Choroid plexus epithelial cell (primary cell): ENCODE measurements around the gene MYOZ2.

ENCODE experiments used
- DNase-seq: peaks from one replicate; pipeline ENCODE4 v3.0.0-alpha.2; 2010; ENCODE audit warnings: low read depth
- H3K4me3 ChIP-seq: 2 replicates; pipeline ENCODE4 v1.5.1; 2011; ENCODE audit warnings: low read depth, mild to moderate bottlenecking, control low read depth, low read length, moderate library complexity
- TF ChIP-seq, protein P1 (sequence below): conservative IDR thresholded peaks from 2 replicates; pipeline ENCODE4 v1.5.1; 2011; ENCODE audit warnings: low read depth, mild to moderate bottlenecking, control low read depth, inconsistent platforms, low read length, moderate library complexity

The MYOZ2 gene

DNA sequence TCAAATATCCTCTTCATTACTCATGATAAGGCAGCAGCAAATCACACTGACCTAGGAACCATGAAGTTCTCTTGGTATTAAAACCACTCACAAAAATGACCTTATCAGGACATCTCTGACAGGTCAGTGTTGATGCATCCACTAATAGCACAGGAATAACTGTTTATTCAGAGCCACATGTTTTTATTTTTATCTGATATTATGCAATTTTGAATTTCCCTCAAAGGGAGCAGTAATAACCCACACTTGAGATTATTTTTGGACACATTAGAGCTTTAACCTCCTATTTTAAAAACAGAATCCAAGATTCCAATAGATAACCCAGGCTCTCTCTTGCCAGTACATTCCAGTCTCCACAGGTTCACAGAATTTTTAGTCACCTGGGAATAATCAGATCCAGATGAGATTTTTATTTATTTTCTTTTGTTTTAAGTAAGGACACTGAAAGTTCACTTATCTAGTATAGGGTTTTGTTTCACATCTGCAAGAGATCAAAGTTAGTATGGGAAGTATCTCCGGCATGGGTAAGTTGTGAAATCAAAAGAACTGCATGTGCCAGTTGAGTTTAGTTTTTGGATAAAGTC, 36.3 kb upstream of the MYOZ2 start:
- peak; percentile 79 for DNase-seq
- no peak overlapping the region for H3K4me3 ChIP-seq
- TF ChIP-seq, protein P1, sequence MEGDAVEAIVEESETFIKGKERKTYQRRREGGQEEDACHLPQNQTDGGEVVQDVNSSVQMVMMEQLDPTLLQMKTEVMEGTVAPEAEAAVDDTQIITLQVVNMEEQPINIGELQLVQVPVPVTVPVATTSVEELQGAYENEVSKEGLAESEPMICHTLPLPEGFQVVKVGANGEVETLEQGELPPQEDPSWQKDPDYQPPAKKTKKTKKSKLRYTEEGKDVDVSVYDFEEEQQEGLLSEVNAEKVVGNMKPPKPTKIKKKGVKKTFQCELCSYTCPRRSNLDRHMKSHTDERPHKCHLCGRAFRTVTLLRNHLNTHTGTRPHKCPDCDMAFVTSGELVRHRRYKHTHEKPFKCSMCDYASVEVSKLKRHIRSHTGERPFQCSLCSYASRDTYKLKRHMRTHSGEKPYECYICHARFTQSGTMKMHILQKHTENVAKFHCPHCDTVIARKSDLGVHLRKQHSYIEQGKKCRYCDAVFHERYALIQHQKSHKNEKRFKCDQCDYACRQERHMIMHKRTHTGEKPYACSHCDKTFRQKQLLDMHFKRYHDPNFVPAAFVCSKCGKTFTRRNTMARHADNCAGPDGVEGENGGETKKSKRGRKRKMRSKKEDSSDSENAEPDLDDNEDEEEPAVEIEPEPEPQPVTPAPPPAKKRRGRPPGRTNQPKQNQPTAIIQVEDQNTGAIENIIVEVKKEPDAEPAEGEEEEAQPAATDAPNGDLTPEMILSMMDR = no peak

DNA sequence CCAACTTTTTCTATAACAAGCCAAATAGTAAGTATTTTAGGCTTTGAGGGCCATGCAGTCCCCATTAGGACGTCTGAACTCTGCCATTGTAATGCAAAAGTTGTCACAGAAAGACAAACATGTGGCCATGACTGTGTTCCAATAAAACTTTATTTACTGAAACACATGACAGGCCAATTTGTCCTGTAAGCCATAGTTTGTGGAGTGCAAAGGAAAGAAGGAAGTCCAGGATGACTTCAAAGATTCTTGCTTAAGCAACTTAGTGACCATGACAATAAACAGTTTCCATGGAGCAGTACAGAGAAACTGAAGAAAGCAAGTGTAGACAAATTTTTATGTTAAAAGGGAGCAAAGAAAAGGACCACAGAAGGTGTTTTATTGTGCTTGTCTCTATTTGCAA, 35.0 kb upstream of the MYOZ2 start:
- no peak for DNase-seq
- TF ChIP-seq, protein P1 = no peak
- H3K4me3 ChIP-seq = no peak overlapping the region

DNA sequence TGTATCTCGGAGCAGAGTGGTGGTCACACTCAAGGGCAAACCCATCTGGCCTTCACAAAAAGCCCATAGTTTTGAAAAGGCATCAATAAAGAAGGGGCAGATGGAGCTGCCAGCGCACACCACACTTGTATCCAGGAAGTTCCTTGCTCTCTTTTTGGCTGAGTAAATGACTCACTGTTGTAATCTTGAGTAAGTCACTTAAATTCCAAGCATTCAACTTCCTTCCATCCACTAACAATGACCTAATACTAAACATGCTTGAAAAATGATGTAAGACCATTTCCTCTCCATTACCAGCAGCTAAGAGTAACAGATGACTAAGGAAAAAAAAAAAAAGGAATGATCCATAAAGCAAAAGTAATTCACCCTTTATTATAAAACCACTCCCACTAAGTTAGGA, 32.4 kb upstream of the MYOZ2 start:
- TF ChIP-seq, protein P1 = no peak
- H3K4me3 ChIP-seq = no peak overlapping the region
- DNase-seq = peak; percentile 98

DNA sequence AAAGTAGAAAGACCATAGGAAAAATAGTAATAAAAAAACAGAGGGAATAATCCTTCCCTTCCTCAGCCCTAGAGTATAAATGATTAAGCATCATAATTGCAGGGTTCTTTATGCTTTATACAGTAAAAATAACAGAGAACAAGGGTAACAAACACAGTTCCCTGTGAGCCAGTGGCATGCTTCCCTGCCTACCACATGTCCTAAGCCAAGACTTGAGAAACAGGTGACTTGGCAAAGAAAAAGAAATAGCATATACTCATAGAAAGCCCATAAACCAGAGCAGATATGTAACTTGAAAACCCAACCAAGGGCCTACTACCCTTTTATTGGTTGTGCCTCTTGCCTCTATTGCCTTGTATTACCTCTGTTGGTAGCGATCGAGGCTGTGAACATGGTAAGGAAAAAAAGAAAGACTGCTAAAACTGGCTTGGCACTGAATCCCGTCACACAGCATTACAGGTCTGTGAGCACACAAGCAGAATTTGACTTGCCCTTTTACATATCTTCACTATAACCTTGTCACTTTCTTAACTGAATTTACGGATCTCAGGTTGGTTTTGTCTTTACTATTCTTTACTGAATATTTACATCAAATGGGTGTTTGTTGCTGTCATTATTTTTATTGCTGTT, 30.9 kb upstream of the MYOZ2 start:
- H3K4me3 ChIP-seq = no peak overlapping the region
- TF ChIP-seq, protein P1 = no peak
- no peak for DNase-seq

DNA sequence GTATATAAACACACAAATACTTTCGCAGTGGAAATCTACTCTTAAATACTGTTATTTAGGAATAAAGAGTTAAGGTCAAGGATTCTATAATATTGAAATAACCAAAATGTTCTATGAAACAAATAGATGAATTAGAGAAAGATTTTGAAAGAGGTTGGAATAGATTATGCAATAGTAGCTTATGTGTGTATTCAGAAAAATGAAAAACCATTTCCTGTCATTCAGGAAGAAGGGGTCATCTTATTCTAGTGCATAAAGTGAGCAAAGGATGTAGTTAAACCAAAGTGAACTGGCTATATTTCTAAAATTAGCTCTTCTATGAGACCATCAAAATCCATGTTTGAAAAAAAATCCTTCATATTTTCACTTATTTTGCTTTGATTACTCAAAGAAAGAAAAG, 30.0 kb upstream of the MYOZ2 start:
- DNase-seq = peak; percentile 56
- H3K4me3 ChIP-seq = no peak overlapping the region
- TF ChIP-seq, protein P1 = no peak

DNA sequence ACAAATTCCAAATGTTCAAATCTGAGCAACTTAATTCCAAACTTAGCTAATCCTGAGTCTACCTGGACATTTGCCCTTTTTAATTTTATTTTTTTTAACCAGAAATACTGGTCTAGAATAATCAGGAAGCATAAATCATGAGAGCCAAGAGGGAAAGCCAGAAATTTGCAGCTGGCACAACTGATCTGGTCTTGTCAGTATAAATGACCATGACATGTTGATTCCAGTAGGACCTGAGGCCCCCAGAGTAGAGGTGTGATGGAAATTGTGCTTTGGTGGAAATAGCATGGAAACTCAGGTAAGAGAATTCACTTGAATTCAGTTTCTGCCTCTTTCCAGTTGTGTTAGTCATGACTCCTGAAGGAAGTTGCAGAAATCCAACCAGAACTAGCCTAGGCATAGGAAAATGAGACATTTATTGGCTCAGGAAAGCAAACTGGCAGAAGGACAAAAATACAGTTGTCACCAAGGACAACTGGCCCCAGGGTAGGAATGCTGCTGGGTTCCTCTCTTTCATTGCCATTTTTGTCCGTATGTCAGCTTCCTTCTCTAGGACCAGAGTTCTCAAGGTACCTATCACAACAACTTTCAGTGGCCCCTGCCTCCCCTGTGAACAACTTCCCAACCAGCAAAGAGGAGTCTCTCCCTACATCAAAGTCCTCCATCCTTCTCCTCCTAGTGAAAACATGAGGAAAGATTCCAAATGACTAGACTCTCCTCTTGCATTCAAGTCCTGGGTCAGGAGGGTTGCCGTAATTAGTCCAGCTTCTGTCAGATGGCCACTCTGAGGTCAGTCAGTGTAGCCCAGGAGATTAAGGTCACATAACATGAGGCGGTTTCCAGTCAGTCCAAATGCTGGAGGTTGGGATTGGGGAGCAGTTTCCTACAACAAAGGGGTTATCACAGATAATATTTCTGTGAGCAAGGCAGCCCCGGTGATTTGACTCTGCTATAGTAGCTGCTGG, 29.3 kb upstream of the MYOZ2 start:
- TF ChIP-seq, protein P1 = no peak
- no peak for DNase-seq
- H3K4me3 ChIP-seq = no peak overlapping the region
